Measurements from ENCODE around the gene B3GALT5.

B3GALT5 gene

GRCh38 chr21:39700318-39700717 lies 87.6 kb downstream of the B3GALT5 start:
- no peak for DNase-seq (ENCODE audit: low spot score)

- DNase-seq (ENCODE audit: low spot score): no peak
Observed at GRCh38 chr21:39703578-39703977, 90.8 kb downstream of the B3GALT5 start.

- no peak for DNase-seq (ENCODE audit: low spot score)
Observed at GRCh38 chr21:39705849-39706248, 93.1 kb downstream of the B3GALT5 start.

GRCh38 chr21:39707316-39707715 lies 94.6 kb downstream of the B3GALT5 start:
- DNase-seq (ENCODE audit: low spot score): no peak

- DNase-seq (ENCODE audit: low spot score): no peak
Observed at GRCh38 chr21:39710866-39711265, 98.1 kb downstream of the B3GALT5 start.

GRCh38 chr21:39712273-39712672 lies 99.5 kb downstream of the B3GALT5 start:
- DNase-seq (ENCODE audit: low spot score): no peak

GRCh38 chr21:39712976-39713375 lies 100.2 kb downstream of the B3GALT5 start:
- no peak for DNase-seq (ENCODE audit: low spot score)

- DNase-seq (ENCODE audit: low spot score): no peak
Observed at GRCh38 chr21:39713905-39714304, 101.2 kb downstream of the B3GALT5 start.

- DNase-seq (ENCODE audit: low spot score): no peak
Observed at GRCh38 chr21:39714331-39714730, 101.6 kb downstream of the B3GALT5 start.

- DNase-seq (ENCODE audit: low spot score): no peak
Observed at GRCh38 chr21:39715804-39716397, 103.2 kb downstream of the B3GALT5 start.

GRCh38 chr21:39720126-39720778 lies 107.5 kb downstream of the B3GALT5 start:
- no peak for DNase-seq (ENCODE audit: low spot score)

GRCh38 chr21:39721885-39722284 lies 109.1 kb downstream of the B3GALT5 start:
- DNase-seq (ENCODE audit: low spot score): no peak

All from left forelimb (tissue), 1 donor.